Activated CD4-positive, alpha-beta T cell treated with anti-CD3 and anti-CD28 coated beads for 4 hours (primary cell): ENCODE measurements around the gene VTN.

Source experiments
- DNase-seq, 2 donors: peaks; one replicate each; pipeline ENCODE4 v3.0.0-alpha.2; 2020

The VTN gene

GRCh38 chr17:28318759-28319597, 51.1 kb downstream of the VTN start, which contains the start of gene TMEM97:
TSS of gene TMEM97 (plus strand) at chr17:28319200. CDS start at chr17:28319240, 40 bp downstream.
- DNase-seq: peak; percentile 91 to 96

GRCh38 chr17:28317966-28318758, 51.9 kb downstream of the VTN start:
- DNase-seq: no peak
